HG02759 (cell line): ENCODE data around the gene DNM2.

Source experiments
- ATAC-seq: cut with Tn5 transposase; IDR thresholded peaks from one replicate; pipeline ENCODE4 v1.9.1; 2021; ENCODE audit warnings: mild to moderate bottlenecking, moderate library complexity; ENCODE audit not compliant: unreplicated experiment

Gene DNM2

GRCh38 chr19:10688545-10689280 lies 29.2 kb upstream of the DNM2 start:
- no peak for ATAC-seq

- ATAC-seq, result no peak
Observed at GRCh38 chr19:10690341-10690781, 27.5 kb upstream of the DNM2 start.

- ATAC-seq, result no peak
Observed at GRCh38 chr19:10691178-10691881, 26.5 kb upstream of the DNM2 start.

GRCh38 chr19:10691883-10692282 lies 26.0 kb upstream of the DNM2 start:
- ATAC-seq, result no peak

GRCh38 chr19:10692673-10693264 lies 25.1 kb upstream of the DNM2 start:
- ATAC-seq, result no peak

DNA sequence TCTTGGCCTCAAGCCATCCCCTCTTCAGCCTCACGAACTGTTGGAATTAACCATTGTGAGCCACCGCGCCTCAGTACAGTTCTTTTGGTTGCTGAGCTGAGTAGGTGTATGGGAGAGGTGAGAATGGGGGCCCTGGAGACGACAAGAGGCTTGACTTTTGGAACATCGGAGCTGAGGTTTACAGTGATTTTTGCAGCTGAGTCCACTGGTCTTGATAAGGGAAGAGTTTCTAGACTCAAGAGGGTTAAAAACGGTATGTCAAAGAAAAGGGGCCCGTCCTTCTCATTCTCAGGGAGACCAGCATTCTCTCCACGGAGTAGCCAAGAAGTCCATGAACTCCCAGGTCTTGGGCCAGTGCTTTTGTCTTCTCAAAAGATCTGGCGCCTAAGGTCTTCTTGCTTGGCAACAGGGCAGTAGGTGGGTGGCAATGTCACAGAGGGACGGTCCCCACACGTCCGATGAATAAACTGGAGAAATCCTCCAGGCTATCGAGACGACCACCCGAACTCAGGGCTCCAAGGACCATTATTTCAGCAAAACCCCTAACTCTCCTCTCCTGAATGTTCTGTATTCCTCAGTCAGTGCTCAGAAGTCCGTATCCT lies 23.1 kb upstream of the DNM2 start:
- ATAC-seq, result no peak

DNA sequence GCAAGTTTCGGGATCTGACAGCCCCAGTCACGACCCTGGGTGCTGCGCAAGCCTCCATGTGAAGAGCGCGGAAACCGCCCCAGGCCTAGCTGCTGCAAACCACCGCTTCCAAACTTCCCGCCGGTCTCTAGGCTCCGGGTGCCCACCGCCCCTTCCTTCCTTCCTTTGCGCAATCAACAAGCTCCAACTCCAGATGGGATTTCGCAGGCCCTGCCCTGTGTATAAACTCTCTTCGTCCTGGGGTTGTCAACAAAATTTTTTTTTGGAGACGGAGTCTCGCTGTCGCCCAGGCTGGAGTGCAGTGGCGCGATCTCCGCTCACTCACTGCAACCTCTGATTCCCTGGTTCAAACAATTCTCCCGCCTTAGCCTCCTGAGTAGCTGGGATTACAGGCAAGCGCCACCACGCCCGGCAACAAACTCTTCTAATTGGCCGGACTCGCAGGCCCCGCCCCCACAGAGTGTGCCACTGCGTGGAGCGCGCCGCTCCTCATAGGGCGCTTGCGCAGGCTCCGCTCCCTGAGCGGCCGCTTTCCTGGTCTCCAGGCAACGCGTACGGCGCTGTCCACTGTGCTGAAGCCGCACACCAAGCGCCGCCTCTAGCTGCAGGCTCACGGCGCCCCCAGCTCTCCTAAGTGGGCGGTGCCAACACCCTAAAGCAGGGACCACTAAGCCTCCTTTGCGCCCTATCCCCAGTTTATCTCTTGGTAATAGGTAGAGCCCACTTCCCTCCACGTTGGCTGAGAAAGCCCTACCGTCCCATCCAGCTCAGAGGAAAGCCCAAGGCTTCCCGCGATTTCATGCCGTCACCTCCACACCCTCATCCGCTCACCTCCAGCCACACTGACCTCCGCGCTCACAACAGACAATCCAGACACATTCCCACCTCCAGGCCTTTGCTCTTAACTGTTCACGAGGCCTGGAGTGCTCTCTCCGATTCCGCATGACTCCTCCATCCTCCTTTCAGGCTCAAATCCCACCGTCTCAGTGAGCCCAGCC lies 22.2 kb upstream of the DNM2 start:
- ATAC-seq, result peak; percentile 83

- ATAC-seq, result no peak
Observed at GRCh38 chr19:10699650-10700335, 18.1 kb upstream of the DNM2 start.

GRCh38 chr19:10701955-10702525 lies 15.8 kb upstream of the DNM2 start:
- peak; percentile 35 for ATAC-seq

DNA sequence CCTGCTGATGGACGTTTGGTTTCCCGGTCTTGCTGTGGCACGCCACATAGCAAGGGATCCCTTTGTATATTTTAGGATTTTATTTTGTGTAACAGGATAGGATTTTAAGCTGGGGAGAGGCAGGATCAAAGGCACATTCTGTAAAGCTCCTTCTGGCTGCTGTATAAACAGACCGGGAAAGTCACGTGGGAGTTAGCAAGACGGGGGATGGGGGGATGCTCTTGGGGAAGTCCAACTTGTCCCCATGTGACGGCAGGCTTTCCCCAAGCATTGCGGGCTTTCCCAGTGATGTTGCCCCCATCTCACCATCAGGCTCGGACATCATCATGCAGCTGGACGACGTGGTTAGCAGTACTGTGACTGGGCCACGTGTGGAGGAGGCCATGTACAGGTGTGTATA lies 10.9 kb upstream of the DNM2 start:
- ATAC-seq, result no peak

GRCh38 chr19:10707440-10707839 lies 10.4 kb upstream of the DNM2 start:
- no peak for ATAC-seq

- ATAC-seq, result no peak
Observed at GRCh38 chr19:10708291-10708690, 9.6 kb upstream of the DNM2 start.

DNA sequence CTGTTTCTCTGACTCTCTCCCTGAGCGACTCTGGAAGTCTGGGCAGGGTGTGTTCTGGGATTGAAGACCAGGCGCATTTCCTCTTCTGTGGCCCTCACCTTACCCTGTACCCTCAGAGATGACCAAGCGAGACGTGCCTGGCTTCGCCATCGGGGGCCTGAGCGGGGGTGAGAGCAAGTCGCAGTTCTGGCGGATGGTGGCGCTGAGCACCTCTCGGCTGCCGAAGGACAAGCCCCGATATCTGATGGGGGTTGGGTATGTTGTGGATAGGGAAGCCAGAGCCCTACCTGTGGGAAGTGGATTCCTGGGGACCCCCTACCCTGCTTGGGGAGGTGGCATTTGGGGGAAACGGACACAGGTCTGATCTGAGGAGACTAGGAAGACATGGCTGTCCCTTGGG lies 5.8 kb upstream of the DNM2 start:
- no peak for ATAC-seq

- ATAC-seq, result no peak
Observed at GRCh38 chr19:10712754-10713153, 5.1 kb upstream of the DNM2 start.

DNA sequence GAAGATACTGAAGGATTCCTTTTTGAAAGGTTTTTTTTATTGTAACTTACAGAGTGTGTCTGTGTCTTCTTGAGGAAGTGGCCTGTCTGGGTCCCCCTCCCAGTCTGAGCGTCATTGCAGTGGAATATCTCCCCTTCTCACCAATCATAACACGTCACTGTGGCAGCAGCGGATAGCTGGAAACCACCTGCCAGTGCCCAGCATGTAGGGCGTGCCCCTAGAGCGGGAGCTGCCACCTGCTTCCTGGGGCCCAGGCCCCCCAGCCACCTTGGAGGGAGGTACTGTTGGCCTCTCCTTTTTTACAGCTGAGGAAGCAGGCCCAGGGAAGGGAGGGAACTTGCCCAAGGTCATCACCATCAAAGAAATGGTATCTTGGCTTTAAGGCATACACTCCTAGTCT lies 4.6 kb upstream of the DNM2 start:
- ATAC-seq, result no peak

- no peak for ATAC-seq
Observed at GRCh38 chr19:10717054-10717355, 874 bp upstream of the DNM2 start.

- ATAC-seq, result peak; percentile 26
Observed at GRCh38 chr19:10718205-10719196, 622 bp downstream of the DNM2 start.

DNA sequence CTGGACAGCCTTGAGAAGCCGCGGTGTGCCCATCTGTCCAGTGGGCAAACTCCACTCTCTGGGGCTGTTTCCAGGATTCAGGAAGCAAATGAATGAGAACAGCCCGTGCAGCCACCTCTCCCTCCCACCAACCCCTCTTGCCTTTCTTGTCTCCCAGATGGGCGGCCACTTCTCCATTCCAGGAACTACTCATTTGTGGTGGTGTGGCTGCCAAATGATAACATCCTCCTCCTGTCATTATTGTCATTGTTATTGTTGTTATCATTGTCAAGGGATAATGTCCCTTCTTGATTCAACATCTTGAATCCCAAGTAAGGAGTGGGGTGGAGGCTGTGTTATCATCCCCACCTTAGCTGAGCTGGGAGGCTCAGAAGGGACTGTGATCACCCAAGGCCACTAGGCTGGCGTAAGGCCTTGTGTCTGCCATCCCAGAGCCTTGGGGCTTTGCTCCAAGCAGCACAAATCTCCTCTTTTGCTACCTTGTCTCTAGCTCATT lies 1.6 kb downstream of the DNM2 start:
- no peak for ATAC-seq
